Measurements from ENCODE around the gene KCNIP1. TPM values are rescaled to one million over a fixed set of nuclear protein-coding genes. Genes with fewer than 3 reads are reported as not detected.

Gene KCNIP1
- total RNA-seq, 1 donor from 2014 or later = 0.16 TPM

GRCh38 chr5:170483701-170484458, 19.9 kb upstream of the KCNIP1 start:
- no peaks in the 10 kb centered on the region for H3K36me3 ChIP-seq
- H3K4me1 ChIP-seq = no peaks in the 10 kb centered on the region
- intact Hi-C loops (cut with micrococcal nuclease) = no loop called here
- H3K27me3 ChIP-seq (ENCODE audit: low read depth) = peaks cover 11% of the 10 kb centered on the region
- no peak overlapping the region for H3K27ac ChIP-seq (replicated peaks)
- no peak for DNase-seq
- no peak overlapping the region for H3K4me3 ChIP-seq
- H3K9me3 ChIP-seq (replicated peaks) = no peaks in the 10 kb centered on the region
- no peak for TF ChIP-seq CTCF (IDR thresholded peaks at IDR 0.05; ENCODE audit: borderline replicate concordance)

GRCh38 chr5:170484459-170484831, 19.4 kb upstream of the KCNIP1 start:
- no peak for DNase-seq
- Histone ChIP-seq H3K27ac (replicated peaks) (no peak overlapping the region), H3K4me3 (no peak overlapping the region), H3K4me1 (no peaks in the 10 kb centered on the region), H3K27me3 (ENCODE audit: low read depth) (peaks cover 11% of the 10 kb centered on the region), H3K9me3 (replicated peaks) (no peaks in the 10 kb centered on the region), H3K36me3 (no peaks in the 10 kb centered on the region)
- intact Hi-C loops (cut with micrococcal nuclease) = no loop called here
- no peak for TF ChIP-seq CTCF (IDR thresholded peaks at IDR 0.05; ENCODE audit: borderline replicate concordance)

GRCh38 chr5:170484847-170485615, 18.8 kb upstream of the KCNIP1 start:
- Histone ChIP-seq H3K4me3 (no peak overlapping the region), H3K27me3 (ENCODE audit: low read depth) (peaks cover 11% of the 10 kb centered on the region), H3K36me3 (no peaks in the 10 kb centered on the region), H3K27ac (replicated peaks) (no peak overlapping the region), H3K4me1 (no peaks in the 10 kb centered on the region), H3K9me3 (replicated peaks) (no peaks in the 10 kb centered on the region)
- no peak for DNase-seq
- no peak for TF ChIP-seq CTCF (IDR thresholded peaks at IDR 0.05; ENCODE audit: borderline replicate concordance)
- intact Hi-C loops (cut with micrococcal nuclease) = no loop called here

GRCh38 chr5:170485616-170485911, 18.3 kb upstream of the KCNIP1 start:
- H3K9me3 ChIP-seq (replicated peaks) = no peaks in the 10 kb centered on the region
- no peak overlapping the region for H3K27ac ChIP-seq (replicated peaks)
- H3K4me3 ChIP-seq = no peak overlapping the region
- TF ChIP-seq CTCF (IDR thresholded peaks at IDR 0.05; ENCODE audit: borderline replicate concordance) = no peak
- H3K36me3 ChIP-seq = no peaks in the 10 kb centered on the region
- no peaks in the 10 kb centered on the region for H3K4me1 ChIP-seq
- peaks cover 11% of the 10 kb centered on the region for H3K27me3 ChIP-seq (ENCODE audit: low read depth)
- DNase-seq = no peak
- intact Hi-C loops (cut with micrococcal nuclease) = no loop called here

GRCh38 chr5:170486371-170486770, 17.4 kb upstream of the KCNIP1 start:
- TF ChIP-seq CTCF (IDR thresholded peaks at IDR 0.05; ENCODE audit: borderline replicate concordance) = no peak
- Histone ChIP-seq H3K4me1 (peaks cover 6% of the 10 kb centered on the region), H3K27me3 (ENCODE audit: low read depth) (peaks cover 10% of the 10 kb centered on the region), H3K9me3 (replicated peaks) (no peaks in the 10 kb centered on the region), H3K4me3 (no peak overlapping the region), H3K36me3 (no peaks in the 10 kb centered on the region), H3K27ac (replicated peaks) (no peak overlapping the region)
- intact Hi-C loops (cut with micrococcal nuclease) = no loop called here
- DNase-seq = no peak

Data from left ventricle myocardium inferior (tissue), 1 donor.